HG03469 (cell line): Measurements from ENCODE around the gene SEC24D.
"Not testable (repeated sequence)": the region's sequence is repeated elsewhere in the genome, so short reads cannot be mapped to it uniquely, and the experiment has no call there.

ENCODE experiments used
- ATAC-seq: cut with Tn5 transposase; IDR thresholded peaks from one replicate; pipeline ENCODE4 v1.9.1; 2021; ENCODE audit warnings: mild to moderate bottlenecking, moderate library complexity, moderate number of reproducible peaks; ENCODE audit not compliant: unreplicated experiment

SEC24D gene

DNA sequence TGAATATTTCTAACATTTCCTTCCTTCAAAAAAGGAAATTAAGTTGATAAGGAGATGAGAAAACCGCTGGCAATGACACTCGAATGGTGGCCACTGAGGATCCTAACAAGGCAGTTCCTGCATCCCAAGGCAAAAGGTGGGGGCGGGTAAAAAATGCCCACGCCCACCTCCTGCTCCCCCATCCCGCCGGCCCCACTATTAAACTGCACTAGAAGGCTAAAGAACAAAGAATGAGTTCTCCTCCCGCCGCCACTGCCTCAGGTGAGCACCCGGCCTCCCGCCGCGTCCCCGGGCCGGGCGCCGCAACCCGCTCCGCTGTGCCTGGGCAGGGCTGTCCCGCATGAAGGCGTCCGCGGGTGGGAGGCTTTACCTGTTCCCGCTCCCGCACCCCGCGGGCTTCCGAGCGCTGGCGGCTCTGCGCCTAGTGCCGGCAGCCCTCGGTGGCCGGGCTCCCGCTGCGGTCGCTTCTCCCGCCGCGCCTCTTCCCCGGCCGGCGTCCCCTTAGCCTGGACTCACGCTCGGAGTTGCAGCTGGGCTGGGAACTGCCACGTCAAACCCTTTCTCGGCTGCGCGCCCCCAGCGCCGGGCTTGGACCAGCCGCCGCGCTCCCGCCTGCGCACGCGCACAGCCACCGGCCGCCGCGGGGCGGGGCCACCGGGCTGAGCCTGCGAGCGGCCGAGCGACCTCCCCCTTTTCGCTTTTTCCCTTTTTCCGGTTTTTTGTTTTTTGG is at the start of gene SEC24D:
Gene SEC24D, minus strand, starts transcription at position 556 of the 730 bp plus-strand sequence. CDS start 2,430 bp downstream, outside the sequence.
- ATAC-seq: peak; percentile 56

DNA sequence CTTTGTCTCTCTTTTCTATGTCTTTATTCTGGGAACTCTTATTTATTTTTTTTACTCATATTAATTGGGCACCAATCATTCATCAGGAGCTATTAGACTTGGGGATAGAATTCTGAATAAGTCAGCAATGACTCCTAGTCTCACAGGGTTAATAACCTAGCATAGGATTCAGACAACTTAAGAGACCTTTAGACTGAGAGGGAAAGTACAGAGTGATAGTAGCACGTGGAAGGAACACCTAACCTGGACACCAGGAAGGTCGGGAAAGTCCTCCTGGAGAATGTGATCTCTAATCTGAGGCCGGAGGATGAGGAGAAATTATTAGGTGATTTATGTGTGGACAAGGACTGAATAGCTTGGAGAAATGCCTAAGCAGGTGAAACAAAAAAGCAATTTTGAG is 48.8 kb upstream of the SEC24D start:
- no peak for ATAC-seq

- no peak for ATAC-seq
Observed at GRCh38 chr4:118883861-118884260, 47.9 kb upstream of the SEC24D start.

DNA sequence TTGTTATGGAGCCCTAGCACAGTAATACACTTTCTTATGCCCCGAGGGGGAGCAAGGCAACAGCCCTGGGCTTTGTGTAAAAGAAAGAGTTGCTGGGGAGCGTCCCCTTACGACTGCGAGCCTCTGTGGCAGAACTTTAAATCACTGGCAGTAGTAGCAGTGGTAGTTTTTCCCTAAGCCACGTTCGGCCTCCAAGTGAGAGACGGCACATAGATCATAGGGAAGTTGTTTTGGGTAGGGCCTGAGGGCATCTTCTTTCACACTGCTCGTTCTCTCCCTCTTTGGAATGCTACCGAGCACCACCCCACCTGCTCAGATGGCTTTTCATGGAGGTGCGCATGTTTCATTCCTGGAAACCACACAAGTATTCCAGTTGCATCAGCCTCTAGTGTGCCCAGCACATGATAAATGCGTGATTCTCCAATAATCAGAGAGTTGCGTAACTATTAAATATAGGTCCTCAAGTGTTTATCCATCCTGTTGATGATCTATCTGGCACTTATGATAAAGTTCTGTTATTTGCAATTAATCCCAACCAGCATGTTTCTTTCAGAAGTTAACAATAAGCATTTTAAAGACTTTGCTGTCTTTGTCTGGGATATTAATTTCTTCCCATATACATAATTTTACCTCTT is 45.7 kb upstream of the SEC24D start:
- ATAC-seq: no peak

DNA sequence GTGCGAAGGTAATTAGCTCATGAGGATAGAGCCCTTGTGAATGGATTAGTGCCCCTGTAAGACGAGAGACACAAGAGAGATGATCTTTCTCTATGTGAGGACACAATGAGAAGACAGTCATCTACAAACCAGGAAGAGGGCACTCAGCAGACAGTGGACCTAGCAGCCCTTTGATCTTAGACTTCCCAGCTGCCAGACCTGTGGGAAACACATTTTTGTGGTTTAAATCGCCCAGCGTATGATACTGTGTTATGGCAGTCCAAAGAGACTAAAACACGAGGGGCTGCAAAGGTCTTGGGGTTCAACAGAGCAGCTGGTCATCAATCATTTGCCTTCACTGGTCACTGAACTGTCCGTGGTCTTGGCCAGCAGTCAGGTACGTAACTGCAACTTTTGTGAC is 43.5 kb upstream of the SEC24D start:
- ATAC-seq: no peak

- not testable (repeated sequence) for ATAC-seq
Observed at GRCh38 chr4:118878507-118878906, 42.6 kb upstream of the SEC24D start.

GRCh38 chr4:118877797-118878196 is 41.9 kb upstream of the SEC24D start:
- ATAC-seq: no peak

DNA sequence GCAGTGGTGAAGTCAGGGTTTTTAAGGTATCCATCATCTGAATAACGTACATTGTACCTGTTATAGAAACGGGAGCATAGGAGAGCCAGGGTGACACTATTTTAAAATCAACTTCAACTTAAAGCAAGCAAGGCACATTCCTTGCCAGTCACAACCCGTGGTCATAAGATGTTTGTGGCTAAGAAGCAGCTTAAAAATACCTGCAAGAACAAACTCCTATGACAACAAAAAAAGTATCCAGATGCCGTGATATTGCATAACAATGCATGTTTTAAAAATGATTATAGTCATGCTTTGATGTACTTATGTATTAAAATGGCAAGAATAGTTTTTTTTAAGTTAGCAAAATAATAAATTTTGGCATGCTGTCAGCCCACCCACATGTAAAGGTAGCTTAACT is 36.3 kb upstream of the SEC24D start:
- no peak for ATAC-seq

DNA sequence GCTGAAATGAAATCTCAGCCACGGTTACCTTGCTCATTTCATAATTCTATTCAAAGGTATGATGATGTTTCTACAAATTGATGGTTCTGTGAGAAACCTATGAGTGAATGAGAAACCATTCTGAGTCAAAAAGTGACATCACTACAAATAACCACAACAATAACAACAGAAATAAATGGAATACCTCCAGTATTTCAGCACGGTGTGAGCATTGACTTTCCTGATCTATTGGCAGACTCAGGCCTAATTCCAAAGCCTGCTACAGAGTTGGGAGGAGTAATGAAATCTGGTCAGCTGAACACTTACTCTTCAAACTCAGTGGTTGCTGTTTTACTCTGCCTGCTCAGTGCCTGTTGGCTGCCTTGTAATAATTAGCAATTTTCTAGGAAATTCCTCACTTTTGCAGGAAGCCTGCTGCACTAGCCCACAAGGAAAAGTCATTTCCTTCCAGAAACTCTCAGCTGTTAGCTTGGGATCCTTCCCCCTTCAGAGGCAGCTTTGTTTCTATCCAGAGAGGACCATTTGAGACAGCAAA is 33.9 kb upstream of the SEC24D start:
- ATAC-seq: no peak

DNA sequence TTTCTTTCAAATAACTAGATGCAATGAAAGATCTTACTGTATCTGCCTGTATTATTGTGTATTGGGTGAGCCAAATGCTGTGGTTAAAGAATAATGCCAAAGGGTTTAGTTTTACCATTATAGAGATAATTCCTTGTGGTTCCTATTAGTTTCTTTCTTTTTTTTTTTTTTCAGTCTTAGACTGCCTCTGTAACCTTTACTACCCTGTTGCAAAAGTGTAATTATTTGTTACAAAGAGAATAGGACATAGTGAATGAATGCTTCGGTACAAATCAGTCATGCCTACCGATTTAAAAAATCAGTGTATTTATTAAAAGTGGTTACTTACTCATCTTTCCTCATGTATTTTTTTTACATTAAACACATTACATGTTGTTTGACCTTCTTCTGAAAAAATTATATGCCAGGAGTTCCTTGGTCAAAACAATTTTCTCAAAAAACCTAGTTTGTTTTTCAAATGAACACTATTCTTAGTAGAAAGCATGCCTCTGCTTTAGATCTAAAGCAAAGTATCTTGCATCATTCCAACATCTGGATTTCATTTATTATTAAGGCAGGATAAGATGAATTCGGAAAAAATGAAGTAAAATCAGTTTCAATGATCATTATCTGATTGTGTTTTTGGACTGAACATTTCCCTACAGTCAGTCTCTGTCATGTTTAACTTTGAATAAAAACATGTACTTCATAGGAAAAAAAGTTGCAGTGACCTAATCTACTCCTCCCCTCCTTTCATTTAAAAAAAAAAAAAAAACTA is 31.6 kb upstream of the SEC24D start:
- no peak for ATAC-seq

- no peak for ATAC-seq
Observed at GRCh38 chr4:118866442-118866841, 30.5 kb upstream of the SEC24D start.

DNA sequence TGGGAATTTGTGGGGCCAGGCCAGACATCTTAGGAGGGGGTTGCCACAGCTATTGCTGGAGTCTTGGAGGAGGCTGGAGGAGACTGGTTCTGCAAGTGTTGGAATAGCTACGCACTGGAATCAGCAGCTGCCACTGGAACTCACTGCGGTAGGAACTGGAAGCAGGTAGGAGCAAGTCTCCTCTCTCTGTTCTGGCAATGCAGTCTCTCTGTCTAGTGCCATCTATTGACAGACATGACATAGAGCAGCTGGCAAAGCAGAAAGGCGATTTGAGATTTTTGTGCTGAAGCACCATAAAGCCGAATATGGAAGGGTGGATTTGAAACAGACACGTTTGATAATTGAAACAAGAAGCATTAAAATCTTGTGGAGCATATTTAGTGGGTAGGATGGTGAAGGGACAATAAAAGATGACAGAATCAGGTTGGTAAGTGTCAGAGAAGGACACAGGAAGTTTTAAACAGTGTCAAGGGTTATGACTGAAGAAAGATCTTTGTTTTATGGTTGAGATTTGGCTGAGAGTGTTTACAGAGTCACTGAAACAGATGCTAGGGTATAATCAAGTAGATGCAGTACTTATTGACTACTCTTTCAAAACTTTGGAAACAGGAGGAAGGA is 29.3 kb upstream of the SEC24D start:
- peak; percentile 83 for ATAC-seq

DNA sequence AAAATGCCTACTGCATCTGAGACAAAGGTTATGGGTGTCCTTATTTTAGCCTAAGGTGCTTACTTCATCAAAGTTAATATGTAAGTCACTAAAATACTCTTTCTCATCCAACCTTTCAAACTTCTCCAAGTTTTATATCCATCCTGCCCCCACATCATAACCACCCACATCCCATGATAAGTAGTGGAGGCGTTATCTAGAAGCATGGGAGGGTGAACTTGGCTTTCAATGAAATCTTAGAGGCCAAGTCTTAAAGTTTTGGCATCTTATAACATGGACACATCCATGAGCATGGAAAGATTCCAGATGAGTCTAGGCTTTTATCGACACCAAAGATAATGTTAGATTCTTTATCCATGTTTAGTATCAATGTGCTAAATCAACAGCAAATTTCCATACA is 22.9 kb upstream of the SEC24D start:
- ATAC-seq: no peak

DNA sequence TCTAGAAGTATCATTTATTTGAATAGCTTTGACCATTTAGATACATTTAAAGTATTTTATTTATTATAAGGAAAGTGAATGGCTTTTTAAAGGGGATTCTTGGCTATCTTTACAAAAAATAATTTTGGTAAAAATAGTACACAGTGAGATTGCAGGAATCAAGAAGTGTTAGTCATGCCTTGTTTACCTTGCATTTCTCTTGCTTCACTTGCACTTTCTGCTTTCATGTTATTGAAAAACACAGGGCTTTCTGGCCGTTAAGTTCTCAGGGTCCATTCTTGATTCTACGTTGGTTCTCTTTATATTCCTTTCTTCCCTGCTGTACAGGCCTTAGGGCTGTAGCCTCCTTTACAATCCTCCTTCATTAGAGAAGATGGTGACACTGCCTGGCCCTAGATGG is 21.8 kb upstream of the SEC24D start:
- ATAC-seq: no peak

- ATAC-seq: peak; percentile 89
Observed at GRCh38 chr4:118850488-118851173, 14.7 kb upstream of the SEC24D start.

DNA sequence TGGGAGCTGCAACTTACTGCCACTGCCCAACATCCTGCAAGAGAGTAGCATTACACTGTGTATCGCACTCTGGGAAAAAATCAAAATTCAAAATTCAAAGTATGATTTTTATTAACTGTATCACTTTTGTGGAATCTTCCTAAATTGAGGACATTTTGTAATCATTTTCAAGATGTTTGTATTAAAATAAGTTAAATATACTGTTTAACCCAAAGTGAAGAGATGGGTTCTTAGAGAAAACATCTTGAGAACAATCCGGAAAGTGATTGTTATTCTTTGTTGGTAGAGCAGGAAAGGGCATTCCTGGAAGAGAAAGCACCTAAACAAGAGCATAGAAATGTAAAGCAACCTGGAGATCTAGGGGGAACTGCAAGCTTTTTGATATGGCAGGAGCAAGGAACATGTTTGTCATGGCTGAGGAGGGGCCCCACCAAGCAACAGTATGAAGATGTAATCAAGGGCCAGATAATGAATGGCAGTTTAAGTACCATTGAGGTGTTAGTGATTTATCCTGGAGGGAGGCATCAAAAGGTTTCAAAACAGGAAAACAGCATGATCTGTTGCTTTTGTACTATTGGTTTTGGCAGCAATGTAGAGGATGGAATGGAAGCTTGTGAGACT is 14.1 kb upstream of the SEC24D start:
- ATAC-seq: no peak

DNA sequence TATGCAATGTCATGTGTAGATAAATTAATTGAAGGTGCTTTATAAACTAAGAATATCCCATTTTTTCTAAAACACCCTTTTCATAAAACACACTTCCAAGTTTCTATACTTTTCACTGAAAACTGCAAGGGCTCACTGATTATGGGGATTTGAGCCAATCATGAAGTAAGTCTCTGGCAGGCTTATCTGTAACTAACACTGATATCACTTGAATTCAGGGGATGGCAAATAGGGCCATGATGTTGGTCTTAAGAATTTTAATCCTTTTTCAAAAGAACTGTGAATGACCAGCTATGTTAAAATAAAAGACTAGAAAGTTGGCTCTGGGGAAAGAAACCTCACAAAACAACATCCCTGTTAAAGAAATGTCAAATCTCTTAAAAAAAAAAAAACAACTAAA is 13.0 kb upstream of the SEC24D start:
- ATAC-seq: no peak

DNA sequence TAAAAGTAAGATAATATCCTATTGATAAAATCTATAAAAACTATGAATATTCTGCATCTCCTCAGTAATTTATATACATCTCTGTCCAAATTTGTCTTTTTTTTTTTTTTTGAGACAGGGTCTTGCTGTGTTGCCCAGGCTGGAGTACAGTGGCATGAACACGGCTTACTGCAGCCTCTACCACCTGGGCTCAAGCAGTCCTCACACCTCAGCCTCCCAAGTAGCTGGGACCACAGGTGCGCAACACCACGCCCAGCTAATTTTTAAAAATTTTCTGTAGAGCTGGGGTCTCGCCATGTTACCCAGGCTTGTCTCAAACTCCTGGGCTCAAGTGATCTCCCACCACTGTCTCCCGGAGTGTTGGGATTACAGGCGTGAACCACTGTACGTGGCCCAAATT is 12.3 kb upstream of the SEC24D start:
- no peak for ATAC-seq

GRCh38 chr4:118846979-118847378 is 11.1 kb upstream of the SEC24D start:
- ATAC-seq: no peak

DNA sequence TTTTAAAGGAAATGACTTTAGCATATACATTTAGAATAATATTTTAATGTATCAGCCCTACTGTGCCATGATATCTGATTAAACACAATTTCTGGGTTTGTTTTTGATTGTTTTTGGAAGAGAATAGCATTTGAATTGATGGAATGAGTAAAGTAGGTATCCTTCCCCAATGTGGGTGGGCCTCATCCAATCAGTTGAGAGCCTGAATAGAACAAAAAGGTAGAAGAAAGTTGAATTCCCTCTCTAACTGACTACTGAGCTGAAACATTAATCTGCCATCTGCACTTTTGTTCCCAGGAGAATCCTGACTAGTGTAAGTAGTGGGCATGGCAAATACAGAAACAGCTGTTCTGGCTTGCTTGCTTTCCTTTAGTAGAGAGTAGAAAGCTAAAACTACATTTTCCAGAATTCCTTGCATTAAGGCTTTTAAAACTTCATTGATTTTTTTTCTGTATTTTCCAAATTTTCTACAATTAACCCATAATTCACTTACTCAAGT is 9.7 kb upstream of the SEC24D start:
- ATAC-seq: no peak
